Measurements from ENCODE around the gene ADCK1.
"Not testable (repeated sequence)": the region's sequence is repeated elsewhere in the genome, so short reads cannot be mapped to it uniquely, and the experiment has no call there.

ADCK1 gene

GRCh38 chr14:77799863-77800730 lies at the start of gene ADCK1:
Gene ADCK1, plus strand, starts transcription at chr14:77800109. Its CDS starts 18,870 bp downstream, at chr14:77818979.
- DNase-seq = peak; percentile 68 to 92 (median 82)

GRCh38 chr14:77752266-77752665 lies 47.6 kb upstream of the ADCK1 start:
- no peak for DNase-seq

- no peak for DNase-seq
These were observed 47.0 kb upstream of the ADCK1 start for GRCh38 chr14:77752799-77753516.

GRCh38 chr14:77760381-77761204 lies 39.3 kb upstream of the ADCK1 start, which contains the start of gene SNW1:
Gene SNW1, minus strand, starts transcription at chr14:77761156. Its CDS starts 29 bp downstream, at chr14:77761127.
- DNase-seq = peak; percentile 45 to 92 (median 80)

- peak in 2 of 6 experiments; percentile 85 to 91 for DNase-seq
These were observed 38.5 kb upstream of the ADCK1 start for GRCh38 chr14:77761205-77761931.

GRCh38 chr14:77763316-77763715 lies 36.6 kb upstream of the ADCK1 start:
- no peak for DNase-seq

GRCh38 chr14:77763978-77764377 lies 35.9 kb upstream of the ADCK1 start:
- DNase-seq = no peak

GRCh38 chr14:77768442-77769069 lies 31.4 kb upstream of the ADCK1 start:
- DNase-seq = not testable (repeated sequence)

- not testable (repeated sequence) for DNase-seq
These were observed 25.9 kb upstream of the ADCK1 start for GRCh38 chr14:77773966-77774365.

GRCh38 chr14:77782202-77782601 lies 17.7 kb upstream of the ADCK1 start:
- no peak for DNase-seq

- DNase-seq = no peak
These were observed 13.8 kb upstream of the ADCK1 start for GRCh38 chr14:77786148-77786547.

GRCh38 chr14:77790566-77791224 lies 9.2 kb upstream of the ADCK1 start:
- DNase-seq = no peak

GRCh38 chr14:77791225-77791600 lies 8.7 kb upstream of the ADCK1 start:
- DNase-seq = no peak

GRCh38 chr14:77793255-77793654 lies 6.7 kb upstream of the ADCK1 start:
- DNase-seq = not testable (repeated sequence)

GRCh38 chr14:77794357-77794756 lies 5.6 kb upstream of the ADCK1 start:
- no peak for DNase-seq

- not testable (repeated sequence) for DNase-seq
These were observed 453 bp upstream of the ADCK1 start for GRCh38 chr14:77799456-77799855.

GRCh38 chr14:77800814-77801213 lies 905 bp downstream of the ADCK1 start:
- DNase-seq = no peak

GRCh38 chr14:77804592-77804991 lies 4.7 kb downstream of the ADCK1 start:
- DNase-seq = no peak

- no peak for DNase-seq
These were observed 5.8 kb downstream of the ADCK1 start for GRCh38 chr14:77805706-77806105.

GRCh38 chr14:77808250-77808649 lies 8.3 kb downstream of the ADCK1 start:
- no peak for DNase-seq

GRCh38 chr14:77809011-77809410 lies 9.1 kb downstream of the ADCK1 start:
- no peak for DNase-seq

Measured in stimulated activated naive CD4-positive, alpha-beta T cell (primary cell).